GM19351 (cell line): ENCODE data around the gene TM9SF4.
"Not testable (repeated sequence)": the region's sequence is repeated elsewhere in the genome, so short reads cannot be mapped to it uniquely, and the experiment has no call there.

Experiments used
- ATAC-seq: cut with Tn5 transposase; IDR thresholded peaks from one replicate; pipeline ENCODE4 v1.9.1; 2021; ENCODE audit warnings: mild to moderate bottlenecking, moderate library complexity; ENCODE audit not compliant: unreplicated experiment

TM9SF4 gene

DNA sequence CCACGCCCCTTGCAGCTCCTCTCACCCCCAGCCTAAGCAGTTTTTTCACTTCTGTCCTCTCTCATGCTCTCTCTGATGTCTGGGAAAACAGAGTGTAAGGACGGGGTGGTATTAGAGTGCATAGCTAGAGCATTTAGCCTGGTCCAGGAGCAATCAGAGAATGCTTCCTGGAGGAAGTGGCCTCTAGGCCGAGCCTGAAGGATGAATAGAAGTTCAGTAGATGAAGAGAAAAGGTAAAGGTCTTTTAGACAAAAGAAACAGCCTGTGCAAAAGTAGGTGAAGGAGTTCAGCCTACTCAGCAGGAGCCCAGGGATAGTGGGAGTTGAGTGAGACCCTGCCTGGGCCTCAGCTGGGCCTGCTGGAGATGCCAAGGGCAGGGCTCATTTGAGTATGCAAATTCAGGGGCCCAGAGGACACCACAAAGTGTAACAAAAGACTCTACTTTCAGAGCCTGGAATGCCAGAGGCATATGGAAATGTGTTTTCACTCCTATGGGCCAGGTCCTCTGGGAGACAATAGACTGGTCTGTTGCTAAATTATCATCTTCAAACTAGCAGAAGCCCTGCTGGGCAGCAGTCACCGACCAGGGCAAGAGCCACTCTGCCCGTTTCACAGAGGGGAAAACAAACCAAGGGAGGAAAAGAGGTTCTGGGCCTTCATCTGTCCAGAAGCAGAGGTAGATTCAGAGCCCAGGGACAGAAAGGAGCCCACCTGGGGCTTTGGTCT, 19.7 kb upstream of the TM9SF4 start:
- no peak for ATAC-seq

DNA sequence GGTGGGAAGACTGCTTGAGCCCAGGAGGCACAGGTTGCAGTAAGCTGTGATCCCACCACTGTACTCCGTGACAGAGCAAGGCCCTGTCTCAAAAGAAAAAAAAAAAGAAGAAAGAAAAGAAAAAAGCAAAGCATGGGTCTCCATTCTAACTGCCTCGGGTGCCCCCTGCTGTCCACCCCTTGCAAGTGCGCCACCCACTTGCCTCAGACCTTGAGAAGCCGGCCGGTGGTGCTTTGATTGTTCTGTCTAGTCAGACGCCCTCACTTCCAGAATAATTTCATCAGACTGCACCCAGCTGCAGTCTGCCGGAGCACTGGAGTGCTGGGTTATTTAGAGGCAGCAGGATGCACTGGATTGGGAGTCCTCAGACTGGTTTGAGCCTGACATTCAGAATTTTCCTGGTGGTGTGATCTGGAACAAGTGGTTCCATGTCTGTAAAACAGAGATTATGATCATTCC, 17.6 kb upstream of the TM9SF4 start:
- ATAC-seq: peak; percentile 49

DNA sequence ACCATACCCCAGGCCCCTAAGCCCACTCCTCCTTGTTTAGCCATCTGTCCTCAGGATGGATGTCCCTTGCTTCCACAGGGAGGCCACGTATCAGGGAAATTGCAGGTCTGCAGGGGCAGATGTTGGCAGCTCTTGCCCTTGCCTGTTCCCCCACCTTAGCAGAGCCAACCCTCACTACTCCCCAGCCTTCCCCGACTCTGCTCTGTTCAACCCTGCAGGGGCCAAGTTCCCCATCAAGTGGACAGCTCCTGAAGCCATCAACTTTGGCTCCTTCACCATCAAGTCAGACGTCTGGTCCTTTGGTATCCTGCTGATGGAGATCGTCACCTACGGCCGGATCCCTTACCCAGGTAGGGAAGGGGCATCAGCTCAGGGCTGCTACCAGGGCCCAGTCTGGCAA, 10.7 kb upstream of the TM9SF4 start:
- no peak for ATAC-seq

DNA sequence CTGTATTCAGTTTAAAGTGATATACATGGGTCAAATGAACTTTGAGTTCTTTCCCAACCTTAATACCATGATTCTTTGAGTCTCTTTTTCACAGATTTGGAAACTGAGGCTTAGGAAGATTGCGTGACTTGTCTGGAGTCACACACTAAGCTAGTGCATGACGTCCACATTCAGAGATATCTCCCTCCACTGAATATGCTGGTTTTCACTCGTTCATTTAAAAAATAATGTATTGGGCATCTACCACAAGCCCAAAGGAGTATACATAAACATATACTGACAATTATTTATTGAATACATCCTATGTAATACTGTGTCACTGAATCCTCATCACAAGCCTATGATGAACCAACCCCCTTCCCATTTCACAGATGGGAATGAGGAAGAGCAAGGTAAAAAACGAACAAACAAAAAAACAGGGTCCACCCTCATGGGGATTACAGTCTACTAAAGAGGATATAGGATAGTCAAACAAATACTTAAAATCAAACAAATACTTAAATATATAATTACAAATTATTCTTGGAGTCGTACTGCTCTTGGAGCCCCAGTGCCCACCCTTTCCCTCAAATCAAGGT, 611 bp upstream of the TM9SF4 start:
- ATAC-seq: no peak

DNA sequence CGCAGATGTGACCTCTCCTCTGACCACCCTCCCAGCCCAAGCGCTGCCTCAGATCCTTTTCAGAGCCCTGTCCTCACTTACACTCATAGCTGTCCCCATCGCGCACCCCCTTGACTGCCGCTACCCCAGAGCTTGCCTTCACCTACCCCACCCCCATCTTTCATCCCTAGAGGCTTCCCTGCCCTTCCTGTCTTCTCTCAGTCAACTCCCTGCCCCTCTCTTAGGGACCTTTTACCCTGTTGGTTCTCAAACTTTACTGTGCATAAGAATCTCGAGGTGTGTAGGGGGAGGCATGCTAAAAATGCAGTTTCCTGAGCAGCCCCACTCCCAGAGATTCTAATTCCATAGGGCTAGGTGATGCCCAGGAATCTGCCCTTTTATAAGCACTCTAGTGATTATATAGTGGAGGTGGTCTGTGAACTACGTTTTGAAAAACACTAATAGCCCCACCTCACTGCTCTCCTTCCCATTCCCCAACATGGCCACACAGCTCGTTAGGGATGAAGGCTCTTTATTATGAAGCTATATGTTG, 725 bp downstream of the TM9SF4 start:
- ATAC-seq: peak; percentile 14

DNA sequence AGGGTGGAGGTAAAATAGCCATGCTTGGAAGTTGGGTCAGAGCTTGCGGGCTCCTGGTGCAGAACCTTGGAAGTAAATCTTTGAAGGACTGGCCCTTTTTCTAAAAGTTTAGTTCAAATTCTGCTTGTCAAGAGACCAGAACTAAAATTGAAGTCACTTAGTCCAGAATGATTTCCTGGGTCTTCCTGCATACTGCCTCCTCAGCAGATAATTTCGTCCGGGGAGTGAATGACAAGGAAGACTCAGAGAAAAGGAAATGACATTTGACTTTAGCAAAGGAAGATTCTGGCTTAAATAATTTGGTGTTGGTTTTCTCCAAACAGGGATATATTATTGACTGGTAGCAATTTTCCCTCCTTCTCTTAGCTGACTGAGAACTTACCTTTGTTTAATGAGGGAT, 1.2 kb downstream of the TM9SF4 start:
- ATAC-seq: no peak

DNA sequence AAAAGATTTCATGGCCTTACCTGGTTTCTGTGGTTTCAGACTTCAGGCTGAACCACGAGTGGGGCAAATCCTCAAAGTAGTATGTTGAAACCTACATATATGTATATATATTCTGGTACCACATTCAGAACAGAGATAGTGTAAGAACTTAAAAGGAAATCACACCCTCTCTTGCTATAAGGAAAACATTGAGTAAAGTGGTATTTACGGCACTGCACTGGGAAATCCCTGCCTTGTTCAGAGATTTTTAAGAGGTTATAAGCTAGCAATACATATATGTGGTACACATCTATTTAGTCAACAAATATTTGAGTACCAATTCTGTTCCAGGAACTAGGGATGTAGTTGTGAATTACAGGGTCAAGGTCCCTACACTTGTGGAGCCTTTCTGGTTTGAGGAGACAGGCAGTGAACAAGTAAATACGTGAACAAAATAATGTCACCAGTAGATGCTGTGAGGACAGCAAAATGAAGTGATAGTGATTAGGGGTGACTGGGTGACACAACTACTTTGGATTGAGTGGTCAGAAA, 1.7 kb downstream of the TM9SF4 start:
- no peak for ATAC-seq

DNA sequence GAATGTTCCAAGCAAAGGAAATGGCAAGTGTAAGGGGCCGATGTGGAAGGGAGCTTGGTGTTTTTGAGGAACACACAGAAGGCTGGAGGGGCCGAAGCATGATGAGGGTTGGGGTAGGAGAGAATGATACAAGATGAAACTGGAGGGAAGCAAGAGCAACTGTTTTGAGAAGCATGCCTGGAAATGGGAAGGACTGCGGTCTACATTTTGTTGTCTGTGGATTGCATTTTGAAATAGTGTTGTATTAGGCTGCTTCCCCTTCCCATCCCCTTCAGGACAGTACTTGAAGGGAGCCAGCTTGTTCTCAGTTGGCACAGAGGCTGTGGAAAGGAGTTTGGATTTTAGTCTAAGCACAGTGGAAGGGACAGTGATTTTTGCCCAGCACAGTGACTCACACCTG, 2.2 kb downstream of the TM9SF4 start:
- ATAC-seq: no peak

DNA sequence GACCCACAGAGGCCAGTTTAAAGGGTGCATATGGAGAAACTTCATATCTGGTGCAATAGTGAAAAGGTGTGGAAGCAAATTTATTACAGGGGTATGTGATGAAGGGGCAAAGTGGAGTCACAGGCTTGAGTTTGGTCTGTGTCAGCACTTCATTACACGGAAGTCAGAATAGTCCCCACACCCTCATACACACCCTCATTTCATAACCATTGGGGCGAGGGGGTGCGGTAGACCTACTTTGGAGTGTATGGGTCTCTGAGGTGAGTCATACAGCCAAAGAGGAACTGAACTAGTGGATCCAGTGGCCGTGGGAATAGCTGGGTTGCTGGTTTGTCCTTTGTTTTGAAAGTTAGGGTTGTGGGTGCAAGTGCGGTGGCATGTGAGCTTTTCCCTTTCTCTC, 3.3 kb downstream of the TM9SF4 start:
- ATAC-seq: no peak

DNA sequence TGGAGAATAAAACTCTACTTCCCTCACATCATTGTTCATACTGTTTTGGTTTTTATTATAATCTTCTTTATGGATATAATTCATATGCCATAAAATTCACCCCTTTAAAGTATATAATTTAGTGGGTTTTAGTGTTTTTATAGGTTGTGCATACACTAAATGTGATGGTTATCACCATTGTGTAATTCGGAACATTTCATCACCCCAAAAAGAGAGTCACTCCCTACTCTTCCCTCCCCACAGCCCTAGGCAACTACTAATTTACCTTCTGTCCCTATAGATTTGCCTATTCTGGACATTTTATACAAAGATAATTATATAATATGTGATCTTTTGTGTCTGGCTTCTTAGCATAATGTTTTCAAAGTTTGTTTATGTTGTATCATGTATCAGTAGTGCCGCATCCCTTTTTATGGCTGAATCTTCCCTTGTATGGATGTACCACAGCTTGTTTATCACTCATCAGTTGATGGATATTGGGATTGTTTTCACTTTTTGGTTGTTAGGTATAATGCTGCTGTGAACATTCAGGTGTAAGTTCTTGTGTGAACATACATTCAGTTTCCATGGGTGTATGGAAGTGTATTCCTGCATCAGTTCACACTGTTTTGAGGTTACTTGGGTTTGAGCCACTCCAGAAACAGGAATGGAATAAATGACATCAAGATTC, 4.2 kb downstream of the TM9SF4 start:
- ATAC-seq: no peak

DNA sequence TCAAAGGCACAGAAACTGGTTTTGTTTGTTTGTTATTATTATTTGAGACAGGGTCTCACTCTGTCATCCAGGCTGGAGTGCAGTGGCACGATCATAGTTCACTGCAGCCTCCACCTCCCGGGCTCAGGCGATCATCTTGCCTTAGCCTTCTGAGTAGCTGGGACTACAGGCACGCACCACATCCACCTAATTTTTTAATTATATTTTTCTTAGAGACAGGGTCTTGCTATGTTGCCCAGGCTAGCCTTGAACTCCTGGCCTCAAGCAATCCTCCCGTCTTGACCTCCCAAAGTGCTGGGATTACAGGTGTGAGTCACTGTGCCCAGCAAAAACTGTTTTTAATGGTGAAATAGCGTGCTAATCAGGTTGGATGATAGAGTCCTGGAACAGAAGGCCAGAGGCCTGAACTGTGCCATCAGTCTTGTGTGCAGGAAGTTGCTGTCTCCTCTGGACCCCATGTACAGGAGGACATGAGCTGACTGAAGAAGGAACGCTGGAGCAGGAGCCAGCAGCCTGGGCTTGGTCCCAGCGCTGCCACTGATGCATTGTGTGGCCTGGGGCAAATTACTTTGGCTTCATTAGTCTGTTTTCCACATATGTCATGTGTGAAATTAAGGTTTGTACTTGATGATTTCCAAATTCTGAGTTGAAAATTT, 4.9 kb downstream of the TM9SF4 start:
- no peak for ATAC-seq

DNA sequence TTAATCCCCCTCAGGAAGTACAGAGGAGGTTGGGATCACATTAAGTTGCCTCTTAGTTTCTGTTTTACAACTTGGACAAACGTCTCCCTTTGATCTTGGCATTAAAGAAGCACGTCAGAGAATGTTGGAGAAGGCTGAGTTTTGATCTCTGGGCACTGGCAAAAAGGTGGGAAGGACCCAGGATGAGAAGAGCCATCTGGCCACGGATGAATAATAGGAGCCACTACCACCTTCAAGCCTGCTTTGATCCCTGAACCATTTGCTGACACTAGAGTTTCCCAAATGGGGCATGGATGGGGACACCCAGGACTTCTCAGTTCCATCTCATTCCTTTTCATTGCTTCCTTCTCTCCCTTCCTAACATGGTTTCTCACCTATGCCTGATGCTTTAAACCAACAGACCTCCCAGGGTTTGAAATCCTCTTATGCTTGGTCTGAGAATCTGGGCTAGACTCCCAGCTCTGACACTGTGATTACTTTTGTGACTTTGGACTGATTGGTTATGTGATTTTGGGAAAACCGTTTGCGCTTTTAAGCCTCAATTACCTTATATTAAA, 5.8 kb downstream of the TM9SF4 start:
- no peak for ATAC-seq

DNA sequence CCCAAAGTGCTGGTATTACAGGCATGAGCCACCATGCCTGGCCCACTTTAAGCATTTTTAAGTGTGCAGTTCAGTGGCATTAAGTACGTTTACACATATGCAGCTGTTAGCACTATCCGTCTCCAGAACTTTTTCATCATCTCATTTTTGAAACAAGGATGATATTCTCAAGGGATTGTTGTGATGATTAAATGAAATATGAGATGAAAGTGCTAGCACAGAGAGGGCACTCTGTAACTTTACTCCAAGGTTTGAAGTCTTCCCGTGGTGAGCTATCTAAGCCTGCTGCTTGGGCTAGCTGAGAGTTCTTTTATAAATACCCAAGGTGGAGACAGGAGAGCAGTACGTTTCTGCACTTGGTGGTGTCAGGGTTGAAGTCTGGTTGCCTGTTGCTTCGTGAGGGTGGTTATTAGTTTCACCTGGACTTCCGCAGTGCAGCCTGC, 6.6 kb downstream of the TM9SF4 start:
- ATAC-seq: no peak

DNA sequence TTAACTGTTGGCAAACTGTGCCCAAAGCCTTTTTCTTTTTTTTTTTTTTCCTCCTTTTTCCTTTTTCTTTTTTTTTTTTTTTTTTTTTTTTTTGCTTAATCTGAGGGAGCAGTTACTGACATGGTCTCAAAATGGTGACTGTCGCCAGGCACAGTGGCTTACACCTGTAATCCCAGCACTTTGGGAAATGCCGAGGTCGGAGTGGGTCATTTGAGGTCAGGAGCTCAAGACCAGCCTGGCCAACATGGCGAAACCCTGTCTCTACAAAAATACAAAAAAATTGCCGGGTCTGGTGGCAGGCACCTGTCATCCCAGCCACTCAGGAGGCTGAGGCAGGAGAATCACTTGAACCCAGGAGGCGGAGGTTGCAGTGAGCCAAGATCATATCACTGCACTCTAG, 7.3 kb downstream of the TM9SF4 start:
- ATAC-seq: not testable (repeated sequence)

DNA sequence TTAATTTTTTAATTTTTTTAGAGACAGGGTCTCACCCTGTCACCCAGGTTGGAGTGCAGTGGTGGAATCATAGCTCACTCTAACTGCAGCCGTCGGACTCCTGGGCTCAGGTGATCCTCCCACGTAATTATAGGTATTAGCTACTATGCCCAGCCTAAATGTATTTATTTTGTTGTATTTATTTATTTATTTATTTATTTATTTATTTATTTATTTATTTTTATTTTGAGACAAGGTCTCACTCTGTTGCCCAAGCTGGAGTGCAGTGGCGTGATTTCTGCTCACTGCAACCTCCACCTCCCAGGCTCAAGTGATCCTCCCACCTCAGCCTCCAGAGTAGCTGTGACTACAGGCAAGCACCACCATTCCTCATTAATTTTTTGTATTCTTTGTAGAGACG, 8.9 kb downstream of the TM9SF4 start:
- not testable (repeated sequence) for ATAC-seq

DNA sequence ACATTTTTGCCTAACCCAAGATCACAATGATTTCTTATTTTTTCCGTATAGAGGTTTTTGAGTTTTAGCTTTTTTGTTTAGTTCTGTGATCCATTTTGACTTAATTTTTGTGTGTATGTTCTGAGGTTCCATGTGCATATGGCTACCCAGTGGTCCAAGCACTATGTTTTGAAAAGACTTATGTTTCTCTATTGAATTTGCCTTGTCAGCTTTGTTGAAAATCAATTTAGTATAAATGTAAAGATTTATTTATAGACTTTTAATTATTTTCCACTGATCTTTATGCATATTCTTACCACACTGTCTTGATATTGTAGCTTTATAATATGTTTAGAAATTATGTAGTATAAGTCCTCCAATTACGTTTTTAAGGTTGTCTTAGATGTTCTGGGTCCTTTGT, 10.2 kb downstream of the TM9SF4 start:
- no peak for ATAC-seq

DNA sequence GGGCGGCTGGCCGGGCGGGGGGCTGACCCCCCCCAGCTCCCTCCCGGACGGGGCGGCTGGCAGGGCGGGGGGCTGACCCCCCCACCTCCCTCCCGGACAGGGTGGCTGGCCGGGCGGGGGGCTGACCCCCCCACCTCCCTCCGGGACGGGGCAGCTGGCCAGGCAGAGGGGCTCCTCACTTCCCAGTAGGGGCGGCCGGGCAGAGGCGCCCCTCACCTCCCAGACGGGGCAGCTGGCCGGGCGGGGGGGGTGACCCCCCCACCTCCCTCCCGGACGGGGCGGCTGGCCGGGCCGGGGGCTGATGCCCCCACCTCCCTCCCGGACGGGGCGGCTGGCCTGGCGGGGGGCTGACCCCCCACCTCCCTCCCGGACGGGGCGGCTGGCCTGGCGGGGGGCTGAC, 12.4 kb downstream of the TM9SF4 start:
- ATAC-seq: not testable (repeated sequence)

DNA sequence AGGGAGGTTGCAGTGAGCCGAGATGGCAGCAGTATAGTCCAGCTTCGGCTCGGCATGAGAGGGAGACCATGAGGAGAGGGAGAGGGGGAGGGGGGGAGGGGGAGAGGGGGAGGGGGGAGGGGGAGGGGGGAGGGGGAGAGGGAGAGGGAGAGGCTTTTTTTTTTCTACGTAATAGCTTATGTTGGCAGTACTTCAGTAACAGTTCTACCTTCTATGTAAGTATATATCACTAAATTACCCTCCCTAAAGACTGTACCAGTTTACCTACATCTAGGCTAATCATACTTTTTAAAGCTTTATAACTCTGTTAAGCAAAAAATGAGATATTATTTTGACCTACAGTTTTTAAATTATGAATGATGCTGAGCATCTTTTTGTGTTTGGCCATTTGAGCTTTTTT, 13.6 kb downstream of the TM9SF4 start:
- ATAC-seq: no peak

DNA sequence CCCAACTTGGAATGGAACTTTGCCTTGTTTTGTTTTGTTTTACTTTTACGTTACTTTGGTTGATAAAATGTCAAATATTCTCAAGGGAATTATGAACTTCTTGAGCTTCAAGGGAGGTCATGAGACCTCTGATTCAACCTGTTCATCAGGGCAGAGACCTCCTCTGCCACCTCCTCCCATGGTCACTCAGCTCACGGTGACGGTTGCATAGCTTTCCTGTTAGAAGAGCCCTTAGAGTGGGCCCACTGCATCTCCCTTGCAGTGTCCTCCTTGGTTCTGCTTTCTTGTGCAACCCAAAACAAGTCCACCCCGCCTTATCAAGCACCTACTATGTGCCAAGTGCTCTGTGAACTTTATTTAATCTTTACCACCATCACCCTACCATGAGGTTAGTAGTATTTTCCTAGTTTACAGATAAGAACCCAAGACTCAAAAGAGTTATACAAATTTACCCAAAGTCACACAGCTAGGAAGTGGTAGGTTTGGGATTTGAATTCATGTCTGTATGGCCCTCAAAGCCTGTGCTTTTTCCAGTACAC, 15.5 kb downstream of the TM9SF4 start:
- no peak for ATAC-seq

DNA sequence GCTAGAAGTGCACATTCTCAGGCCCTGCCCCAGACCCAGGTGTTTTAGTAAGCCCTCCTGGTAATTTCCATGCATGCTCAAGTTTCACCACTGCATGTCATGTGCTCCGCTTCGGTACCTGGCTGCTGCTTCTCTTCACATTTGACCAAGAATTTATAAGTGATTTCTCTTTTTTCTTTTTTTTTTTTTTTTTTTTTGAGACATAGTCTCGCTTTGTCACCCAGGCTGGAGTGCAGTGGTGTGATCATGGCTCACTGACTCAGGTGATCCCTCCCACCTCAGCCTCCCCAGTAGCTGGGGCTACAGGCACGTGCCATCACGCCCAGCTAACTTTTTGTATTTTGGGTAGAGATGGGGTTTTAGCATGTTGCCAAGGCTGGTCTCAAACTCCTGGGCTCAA, 16.0 kb downstream of the TM9SF4 start:
- no peak for ATAC-seq

DNA sequence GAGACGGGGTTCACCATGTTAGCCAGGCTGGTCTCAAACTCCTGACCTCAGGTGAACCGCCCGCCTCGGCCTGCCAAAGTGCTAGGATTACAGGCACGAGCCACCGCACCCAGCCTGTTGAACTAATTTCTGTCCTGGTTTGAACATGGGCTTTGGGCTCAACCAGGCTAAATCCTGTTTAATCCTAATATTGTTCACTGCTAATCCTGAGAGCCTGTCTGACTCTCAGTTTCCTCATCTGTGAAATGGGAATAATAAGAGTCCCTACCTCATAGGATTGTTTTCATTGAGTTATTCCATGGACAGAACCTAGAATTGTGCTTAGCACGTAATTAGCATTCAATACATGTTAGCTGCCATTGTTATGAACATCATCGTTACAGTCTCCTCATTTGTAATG, 17.4 kb downstream of the TM9SF4 start:
- ATAC-seq: no peak
